NCI-H2107 treated with DMSO at 0.1 percent for 48 hours (cell line): ENCODE measurements around the gene FUCA1.
"Not testable (repeated sequence)": the region's sequence is repeated elsewhere in the genome, so short reads cannot be mapped to it uniquely, and the experiment has no call there.

Experiments
- DNase-seq: peaks from one replicate; lab custom pipeline; 2025; ENCODE audit not compliant: unreplicated experiment; lab: John Stamatoyannopoulos, UW

Gene FUCA1

GRCh38 chr1:23867895-23868556, at the start of gene FUCA1:
Gene FUCA1 (minus strand): TSS chr1:23868290. CDS start chr1:23868286, 4 bp downstream.
- DNase-seq: peak; percentile 91

- peak; percentile 20 for DNase-seq
These were observed 48.4 kb upstream of the FUCA1 start for GRCh38 chr1:23916209-23917131.

- no peak for DNase-seq
These were observed 47.4 kb upstream of the FUCA1 start for GRCh38 chr1:23915466-23915865.

GRCh38 chr1:23914921-23915320, 46.8 kb upstream of the FUCA1 start:
- no peak for DNase-seq

- no peak for DNase-seq
These were observed 45.3 kb upstream of the FUCA1 start, which contains the start of gene CNR2 for GRCh38 chr1:23913212-23913880. Gene CNR2 (minus strand): TSS chr1:23913362. CDS start chr1:23875617, 37,745 bp downstream.

GRCh38 chr1:23911921-23912320, 43.8 kb upstream of the FUCA1 start:
- DNase-seq: no peak

- no peak for DNase-seq
These were observed 42.6 kb upstream of the FUCA1 start for GRCh38 chr1:23910553-23911246.

- DNase-seq: no peak
These were observed 42.1 kb upstream of the FUCA1 start for GRCh38 chr1:23910144-23910543.

GRCh38 chr1:23909412-23909811, 41.3 kb upstream of the FUCA1 start:
- no peak for DNase-seq

- DNase-seq: no peak
These were observed 40.6 kb upstream of the FUCA1 start for GRCh38 chr1:23908453-23909341.

- no peak for DNase-seq
These were observed 38.6 kb upstream of the FUCA1 start for GRCh38 chr1:23906731-23907130.

- DNase-seq: no peak
These were observed 37.5 kb upstream of the FUCA1 start for GRCh38 chr1:23905461-23906025.

GRCh38 chr1:23904748-23905357, 36.8 kb upstream of the FUCA1 start:
- DNase-seq: no peak

- no peak for DNase-seq
These were observed 35.7 kb upstream of the FUCA1 start for GRCh38 chr1:23903754-23904153.

GRCh38 chr1:23902321-23903278, 34.5 kb upstream of the FUCA1 start:
- no peak for DNase-seq

GRCh38 chr1:23900017-23900416, 31.9 kb upstream of the FUCA1 start:
- DNase-seq: not testable (repeated sequence)

- DNase-seq: no peak
These were observed 31.0 kb upstream of the FUCA1 start for GRCh38 chr1:23899070-23899469.

GRCh38 chr1:23897083-23897482, 29.0 kb upstream of the FUCA1 start:
- DNase-seq: no peak
